K562 (cell line): Measurements from ENCODE around the gene PARK7. TPM values are rescaled to one million over a fixed set of nuclear protein-coding genes. Genes with fewer than 3 reads are reported as not detected.

Experiments
- ATAC-seq: fragments of 200-7000 bp; cut with Tn5 transposase; 3 replicates; pipeline ENCODE4 v1.9.1; 2020; ENCODE audit warnings: moderate library complexity
- BruUV-seq: library from RNA; stranded (reverse); fragments of 400-500 nt; replicated peaks from 2 replicates; lab custom pipeline; 2021; lab: Mats Ljungman, UMichigan
- CTCF ChIA-PET: fragments of 300-600 bp; formaldehyde crosslinking; extraction: SDS; loops from one replicate; lab custom pipeline; 2021; ENCODE audit warnings: low intra/inter-chr PET ratio; lab: Yijun Ruan, JAX
- POLR2A ChIA-PET: fragments of 300-600, 350-650 bp; sonication (Branson Sonifier 250); formaldehyde crosslinking; extraction: SDS; loops from one replicate; lab custom pipeline; 2021; ENCODE audit warnings: antibody characterized with exemption, inconsistent platforms; lab: Yijun Ruan, JAX
- DNase-seq, 4 experiments: peaks; one replicate each; pipeline versions ENCODE4 v3.0.0 to v3.0.0-alpha.2; 2011 to 2018; ENCODE audit warnings: low spot score in 3 of 4, mixed read lengths in 3 of 4; ENCODE audit errors: extremely low read depth in 1 of 4
- FAIRE-seq: peaks from 2 replicates; lab custom pipeline; 2011; peaks lifted over from hg19 to GRCh38; lab: Jason Lieb, UNC
- H2AFZ ChIP-seq: 2 replicates; pipeline ENCODE4 v1.6.0; 2011; ENCODE audit warnings: low read depth, low read length, control low read depth, inconsistent platforms
- H3K27ac ChIP-seq: fragments of 200-600 bp; 3 replicates; pipeline ENCODE4 v1.8.0; 2011; ENCODE audit warnings: low read depth, mild to moderate bottlenecking, control low read depth, inconsistent platforms, low read length, moderate library complexity, mixed read lengths; ENCODE audit errors: extremely low read depth
- H3K27me3 ChIP-seq, 2 experiments: fragments of 300-600 bp in 1 of 2; 2 replicates in 1 of 2; 3 replicates in 1 of 2; pipeline versions ENCODE4 v1.6.0 to v1.8.0; 2011; ENCODE audit warnings: inconsistent platforms in 2 of 2, low read length in 2 of 2, mild to moderate bottlenecking in 1 of 2, mixed read lengths in 1 of 2, moderate library complexity in 1 of 2; ENCODE audit not compliant: control insufficient read depth in 2 of 2, insufficient read depth in 2 of 2
- H3K36me3 ChIP-seq: fragments of 300-600 bp; 3 replicates; pipeline ENCODE4 v1.8.0; 2011; ENCODE audit warnings: mild to moderate bottlenecking, low read length, inconsistent platforms; ENCODE audit not compliant: control insufficient read depth, insufficient read depth
- H3K4me1 ChIP-seq, 2 experiments: fragments of 200-600 bp in 1 of 2; replicated peaks in 1 of 2; 2 replicates in 1 of 2; 3 replicates in 1 of 2; pipeline versions ENCODE4 v1.5.1 to v1.8.0; 2011; ENCODE audit warnings: inconsistent platforms in 2 of 2, low read length in 2 of 2, mild to moderate bottlenecking in 1 of 2, mixed read lengths in 1 of 2, moderate library complexity in 1 of 2; ENCODE audit not compliant: control insufficient read depth in 2 of 2, insufficient read depth in 2 of 2
- H3K4me2 ChIP-seq: 2 replicates; pipeline ENCODE4 v1.6.1; 2011; ENCODE audit warnings: low read length, control low read depth, inconsistent platforms, mixed read lengths; ENCODE audit not compliant: insufficient read depth
- H3K4me3 ChIP-seq: fragments of 200-600 bp; sonication (generic), shearing (Covaris generic); 2 replicates; pipeline ENCODE4 v1.5.1; 2016; ENCODE audit warnings: control low read depth, inconsistent platforms
- H3K79me2 ChIP-seq: fragments of 200-600 bp; 3 replicates; pipeline ENCODE4 v1.8.0; 2011; ENCODE audit warnings: low read length, inconsistent platforms; ENCODE audit not compliant: control insufficient read depth, insufficient read depth
- H3K9ac ChIP-seq, 2 experiments: 2 replicates each; pipeline versions ENCODE4 v1.6.0 to v1.6.1; 2011; ENCODE audit warnings: low read depth in 2 of 2, low read length in 2 of 2, control low read depth in 1 of 2, inconsistent platforms in 1 of 2, mild to moderate bottlenecking in 1 of 2, mixed read lengths in 1 of 2; ENCODE audit not compliant: insufficient read depth in 1 of 2
- H3K9me1 ChIP-seq: one replicate; pipeline ENCODE4 v1.6.0; 2011; ENCODE audit warnings: inconsistent platforms, mild to moderate bottlenecking, low read length, moderate library complexity; ENCODE audit not compliant: control insufficient read depth, insufficient read depth
- H3K9me3 ChIP-seq: replicated peaks from 2 replicates; pipeline ENCODE4 v1.5.1; 2011; ENCODE audit warnings: low read depth, low read length, inconsistent platforms; ENCODE audit not compliant: control insufficient read depth, insufficient read depth
- H4K20me1 ChIP-seq: replicated peaks from 2 replicates; pipeline ENCODE4 v1.6.1; 2011; ENCODE audit warnings: low read length, inconsistent platforms, mixed read lengths; ENCODE audit not compliant: control insufficient read depth, insufficient read depth
- ARID3A ChIP-seq: IDR thresholded peaks from 2 replicates; pipeline ENCODE4 v1.6.1; 2012; ENCODE audit warnings: low read depth, low read length, improper control_type of control experiment, borderline replicate concordance
- CTCFL ChIP-seq: IDR thresholded peaks from 2 replicates; pipeline ENCODE4 v1.6.1; 2011; ENCODE audit warnings: borderline replicate concordance, low read depth, mild to moderate bottlenecking, moderate library complexity, low read length; ENCODE audit not compliant: insufficient read depth, poor library complexity, severe bottlenecking
- NCOR1 ChIP-seq: fragments of 450-650 bp; IDR thresholded peaks from 2 replicates; pipeline ENCODE4 v1.6.1; 2016; ENCODE audit warnings: mild to moderate bottlenecking, moderate library complexity
- POLR2AphosphoS2 ChIP-seq: IDR thresholded peaks from 2 replicates; pipeline ENCODE4 v1.6.1; 2012; ENCODE audit warnings: low read length, improper control_type of control experiment
- RBM17 ChIP-seq: fragments of 200-400 bp; formaldehyde crosslinking; IDR thresholded peaks from 2 replicates; pipeline ENCODE4 v1.6.1; 2017; ENCODE audit warnings: low read depth, mild to moderate bottlenecking, low read length, borderline replicate concordance
- SFPQ ChIP-seq: fragments of 200-400 bp; formaldehyde crosslinking; IDR thresholded peaks from 2 replicates; pipeline ENCODE4 v1.6.1; 2017; ENCODE audit warnings: mild to moderate bottlenecking, low read depth, low read length, moderate library complexity
- VEZF1 ChIP-seq: fragments of 200-800 bp; sonication (Bioruptor generic); IDR thresholded peaks from 2 replicates; pipeline ENCODE4 v1.6.1; 2017; ENCODE audit warnings: missing genetic modification characterization, missing compliant biosample characterization
- ZFPM2 ChIP-seq: fragments of 250-450 bp; sonication (Bioruptor Pico); IDR thresholded peaks from 2 replicates; pipeline ENCODE4 v1.5.1; 2022; ENCODE audit warnings: mild to moderate bottlenecking
- ZNF232 ChIP-seq: sonication (generic); formaldehyde crosslinking; IDR thresholded peaks from 2 replicates; pipeline ENCODE4 v1.8.0; 2022; ENCODE audit warnings: mild to moderate bottlenecking, missing genetic modification reagents
- ZNF280A ChIP-seq: fragments of 450-650 bp; IDR thresholded peaks from 2 replicates; pipeline ENCODE4 v1.6.1; 2018; ENCODE audit warnings: mild to moderate bottlenecking, low read depth; ENCODE audit not compliant: partially characterized antibody
- ZNF785 ChIP-seq: fragments of 250-450 bp; sonication (Bioruptor Pico); IDR thresholded peaks from 2 replicates; pipeline ENCODE4 v1.4.0; 2020; ENCODE audit warnings: mild to moderate bottlenecking
- WGBS: fragments of 100-300 bp; shearing (Covaris generic); methylation state at CpG from one replicate; pipeline ENCODE4 v1.1.6; 2016; ENCODE audit warnings: low coverage, mixed read lengths; ENCODE audit not compliant: insufficient coverage; ENCODE audit errors: missing lambda C conversion rate; 5-methylcytosine and 5-hydroxymethylcytosine counted together
- in situ Hi-C: fragments of 300-500 bp; cut with MboI; formaldehyde crosslinking; loops from 4 replicates; pipeline ENCODE4 v1.15.0; 2018; ENCODE audit warnings: inconsistent platforms, mixed read lengths
- intact Hi-C: fragments of 100-400 bp; cut with micrococcal nuclease; formaldehyde crosslinking; loops from 2 replicates; pipeline ENCODE4 v1.14.2; 2022
- polyA plus RNA-seq, 8 experiments: library from polyadenylated mRNA; depleted of rRNA in 4 of 8; stranded (reverse) in 5 of 8; unstranded in 3 of 8; fragments of >200 nt; fragmentation: Nextera tagmentation in 2 of 8; fragmentation: Illumina TruSeq in 1 of 8; extraction: Ambion mirVana in 2 of 8; extraction: Trizol in 1 of 8; gene quantifications; 2 replicates each; pipeline versions ENCODE4 v1.2.1 to v1.2.3, GENCODE V29; 2011 to 2014; ENCODE audit warnings: inconsistent platforms in 1 of 8, missing spikeins in 1 of 8
- total RNA-seq, 7 experiments: library from RNA; depleted of rRNA in 6 of 7; stranded (reverse); fragments of >200 nt in 6 of 7; fragmentation: Illumina TruSeq in 2 of 7; extraction: Trizol in 2 of 7; gene quantifications; 2 replicates each; pipeline versions ENCODE4 v1.2.1 to v1.2.3, GENCODE V29; 2011 to 2021; ENCODE audit warnings: low replicate concordance in 1 of 7

The PARK7 gene
- total and polyA plus RNA-seq, 9 of the 15 experiments (the other 6 are each of a cell fraction or from before 2014, with no cell fraction given), result 374 to 1,298 (median 484) TPM

GRCh38 chr1:8028571-8028910 lies 67.0 kb downstream of the PARK7 start:
- WGBS, result 0% methylated on average over 1 of the region's 1 CpG
- Histone ChIP-seq H3K36me3 (no peaks in the 10 kb centered on the region), H3K79me2 (no peaks in the 10 kb centered on the region), H3K4me1 (peaks cover 5 to 16% of the 10 kb centered on the region in 2 experiments; a peak in 4 of 5 replicates), H3K27ac (no peak overlapping the region), H3K9me3 (no peaks in the 10 kb centered on the region), H3K9me1 (no peaks in the 10 kb centered on the region), H3K4me2 (no peak overlapping the region), H2AFZ (no peak overlapping the region), H4K20me1 (peaks cover 6% of the 10 kb centered on the region), H3K9ac (no peak overlapping the region), H3K27me3 (peaks cover 31 to 35% of the 10 kb centered on the region in 2 experiments), H3K4me3 (no peak overlapping the region)
- ChIA-PET CTCF (no interaction called here), POLR2A (interaction anchor here (1.0 kb wide), 2 partner anchors 286 to 288 kb away, joined by 3 read pairs; no protein-coding TSS in a partner anchor)
- in situ Hi-C loops (no loop called here), intact Hi-C loops (no loop called here)
- ATAC-seq, result no peak
- BruUV-seq, result no TSS peak
- DNase-seq, result no peak
- FAIRE-seq, result no peak
- no peak for TF ChIP-seq CTCFL
- TF ChIP-seq VEZF1, result no peak
- TF ChIP-seq ZNF280A, result no peak
- no peak for TF ChIP-seq ZFPM2 (CRISPR knock-in tag)
- no peak for TF ChIP-seq NCOR1
- TF ChIP-seq ZNF232 (CRISPR knock-in tag), result no peak
- TF ChIP-seq RBM17, result no peak
- no peak for TF ChIP-seq POLR2AphosphoS2
- no peak for TF ChIP-seq SFPQ
- TF ChIP-seq ZNF785, result no peak
- no peak for TF ChIP-seq ARID3A
